ENCODE data around the gene PNKP.

PNKP gene

GRCh38 chr19:49894879-49895565 lies 27.6 kb upstream of the PNKP start:
- no peaks in the 10 kb centered on the region for H3K9me3 Mint-ChIP-seq (ENCODE audit: low read depth)
- H3K27ac Mint-ChIP-seq: peak overlapping the region; percentile 28
- H3K27me3 Mint-ChIP-seq: no peaks in the 10 kb centered on the region
- H3K4me3 Mint-ChIP-seq: no peak overlapping the region
- H3K4me1 Mint-ChIP-seq (ENCODE audit: low read depth): peaks cover 37% of the 10 kb centered on the region
- H3K36me3 Mint-ChIP-seq: no peaks in the 10 kb centered on the region

DNA sequence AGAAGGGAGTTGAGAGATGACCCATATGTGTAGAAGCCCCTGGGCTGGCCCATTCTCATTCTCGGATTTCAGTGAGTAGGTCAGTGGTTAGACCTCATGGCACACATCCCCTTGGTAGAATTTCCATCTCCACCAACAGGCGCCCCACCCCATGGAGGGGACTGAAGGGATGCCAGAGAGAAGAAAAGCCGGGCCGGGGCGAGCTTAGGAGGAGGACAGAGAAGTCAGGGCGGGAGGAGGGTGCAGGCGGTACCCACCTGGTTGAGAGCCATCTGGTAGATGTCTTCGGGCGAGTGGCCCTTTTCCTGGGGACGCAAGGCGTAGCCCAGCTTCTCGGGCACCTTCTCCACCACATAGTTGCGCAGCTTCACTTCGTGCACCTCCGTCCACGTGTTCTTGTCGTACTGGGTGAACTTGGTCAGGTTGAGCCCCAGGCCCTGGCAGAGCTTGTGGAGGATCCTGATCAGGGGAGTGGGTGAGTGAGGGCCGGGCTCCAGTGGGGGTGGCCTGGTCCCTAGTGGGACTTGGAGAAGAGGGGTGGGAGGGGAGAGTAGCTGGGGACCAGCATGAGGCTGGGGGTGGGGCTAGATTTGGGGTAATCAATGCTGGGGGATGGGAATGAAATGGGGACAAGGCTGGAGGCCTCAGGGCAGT lies 26.8 kb upstream of the PNKP start:
- no peak overlapping the region for H3K27ac Mint-ChIP-seq
- H3K4me1 Mint-ChIP-seq (ENCODE audit: low read depth): peaks cover 40% of the 10 kb centered on the region
- no peaks in the 10 kb centered on the region for H3K36me3 Mint-ChIP-seq
- no peaks in the 10 kb centered on the region for H3K9me3 Mint-ChIP-seq (ENCODE audit: low read depth)
- no peaks in the 10 kb centered on the region for H3K27me3 Mint-ChIP-seq
- no peak overlapping the region for H3K4me3 Mint-ChIP-seq

DNA sequence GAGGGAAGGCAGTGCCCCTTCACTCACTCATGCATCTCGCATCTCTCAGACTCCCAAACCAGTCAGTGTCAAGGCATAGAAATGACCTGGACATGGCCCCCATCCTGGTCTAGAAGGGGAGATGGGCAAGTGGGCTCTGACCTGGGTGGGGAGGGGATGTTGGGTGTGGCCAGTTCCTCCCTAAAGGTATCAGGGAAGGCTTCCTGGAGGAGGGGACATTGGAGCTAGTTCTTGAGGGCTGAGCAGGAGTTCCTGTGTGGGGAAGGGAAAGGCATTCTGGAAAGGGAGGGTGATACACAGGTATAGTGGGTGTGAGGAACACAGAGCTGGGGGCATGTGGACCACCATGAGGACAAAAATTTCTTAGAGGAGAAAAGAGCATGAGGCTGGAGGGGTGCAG lies 25.3 kb upstream of the PNKP start:
- Mint-ChIP-seq H3K27me3 (no peaks in the 10 kb centered on the region), H3K4me3 (peak overlapping the region; percentile 59), H3K4me1 (ENCODE audit: low read depth) (peaks cover 36% of the 10 kb centered on the region), H3K27ac (no peak overlapping the region), H3K36me3 (no peaks in the 10 kb centered on the region), H3K9me3 (ENCODE audit: low read depth) (no peaks in the 10 kb centered on the region)

DNA sequence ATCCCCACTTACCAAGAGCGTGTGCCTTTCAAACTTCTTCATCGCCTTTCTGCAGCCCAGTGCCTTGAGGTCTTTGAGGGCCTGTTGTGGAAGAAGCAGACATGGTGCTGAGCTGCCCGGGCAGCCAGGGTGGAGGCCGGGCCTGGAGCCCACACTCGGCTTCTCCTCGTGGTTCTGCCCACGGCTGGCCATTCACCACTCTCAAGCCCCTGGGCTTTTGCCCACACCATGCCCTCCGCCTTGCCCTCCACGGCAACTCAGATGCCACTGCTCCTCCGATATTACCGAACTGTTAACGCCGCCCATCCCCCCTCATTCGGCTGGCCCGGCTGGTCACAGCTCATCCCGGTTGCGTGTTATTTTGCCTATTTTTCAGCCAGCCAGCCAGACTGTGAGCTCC lies 24.0 kb upstream of the PNKP start:
- Mint-ChIP-seq H3K9me3 (ENCODE audit: low read depth) (no peaks in the 10 kb centered on the region), H3K27me3 (no peaks in the 10 kb centered on the region), H3K27ac (no peak overlapping the region), H3K36me3 (peaks cover under 1% of the 10 kb centered on the region), H3K4me1 (ENCODE audit: low read depth) (peaks cover 23% of the 10 kb centered on the region), H3K4me3 (no peak overlapping the region)

- Mint-ChIP-seq H3K27ac (peak overlapping the region; percentile 58), H3K9me3 (ENCODE audit: low read depth) (no peaks in the 10 kb centered on the region), H3K4me3 (peak overlapping the region; percentile 75), H3K27me3 (no peaks in the 10 kb centered on the region), H3K36me3 (peaks cover 2% of the 10 kb centered on the region), H3K4me1 (ENCODE audit: low read depth) (peaks cover 16% of the 10 kb centered on the region)
Observed at GRCh38 chr19:49890349-49891311, 23.3 kb upstream of the PNKP start.

GRCh38 chr19:49889687-49890348 lies 22.4 kb upstream of the PNKP start:
- Mint-ChIP-seq H3K9me3 (ENCODE audit: low read depth) (no peaks in the 10 kb centered on the region), H3K4me1 (ENCODE audit: low read depth) (peaks cover 13% of the 10 kb centered on the region), H3K4me3 (peak overlapping the region; percentile 75), H3K27ac (peak overlapping the region; percentile 58), H3K27me3 (no peaks in the 10 kb centered on the region), H3K36me3 (peaks cover 2% of the 10 kb centered on the region)

GRCh38 chr19:49889038-49889686 lies 21.8 kb upstream of the PNKP start:
- Mint-ChIP-seq H3K4me1 (ENCODE audit: low read depth) (peaks cover 13% of the 10 kb centered on the region), H3K27ac (no peak overlapping the region), H3K9me3 (ENCODE audit: low read depth) (no peaks in the 10 kb centered on the region), H3K36me3 (peaks cover 2% of the 10 kb centered on the region), H3K4me3 (peak overlapping the region; percentile 17), H3K27me3 (no peaks in the 10 kb centered on the region)

DNA sequence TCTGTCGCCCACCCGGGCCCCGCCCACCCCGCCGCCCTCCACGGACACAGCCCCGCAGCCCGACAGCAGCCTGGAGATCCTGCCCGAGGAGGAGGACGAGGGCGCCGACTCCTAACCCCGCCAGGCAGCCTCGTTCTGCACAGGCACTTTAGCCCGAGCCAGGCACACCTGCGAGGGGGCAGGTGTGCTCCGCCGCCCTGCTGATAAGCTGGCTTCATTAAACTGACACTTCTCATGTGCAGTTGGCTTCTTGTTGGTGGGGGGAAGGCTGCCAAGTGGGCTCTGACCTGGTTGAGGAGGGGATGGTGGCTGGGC lies 21.1 kb upstream of the PNKP start:
- Mint-ChIP-seq H3K27me3 (no peaks in the 10 kb centered on the region), H3K4me3 (no peak overlapping the region), H3K36me3 (peaks cover 2% of the 10 kb centered on the region), H3K27ac (no peak overlapping the region), H3K4me1 (ENCODE audit: low read depth) (peaks cover 13% of the 10 kb centered on the region), H3K9me3 (ENCODE audit: low read depth) (no peaks in the 10 kb centered on the region)

- H3K27me3 Mint-ChIP-seq: no peaks in the 10 kb centered on the region
- no peak overlapping the region for H3K4me3 Mint-ChIP-seq
- H3K27ac Mint-ChIP-seq: no peak overlapping the region
- peaks cover 11% of the 10 kb centered on the region for H3K4me1 Mint-ChIP-seq (ENCODE audit: low read depth)
- H3K36me3 Mint-ChIP-seq: peaks cover 2% of the 10 kb centered on the region
- no peaks in the 10 kb centered on the region for H3K9me3 Mint-ChIP-seq (ENCODE audit: low read depth)
Observed at GRCh38 chr19:49887665-49888509, 20.5 kb upstream of the PNKP start.

DNA sequence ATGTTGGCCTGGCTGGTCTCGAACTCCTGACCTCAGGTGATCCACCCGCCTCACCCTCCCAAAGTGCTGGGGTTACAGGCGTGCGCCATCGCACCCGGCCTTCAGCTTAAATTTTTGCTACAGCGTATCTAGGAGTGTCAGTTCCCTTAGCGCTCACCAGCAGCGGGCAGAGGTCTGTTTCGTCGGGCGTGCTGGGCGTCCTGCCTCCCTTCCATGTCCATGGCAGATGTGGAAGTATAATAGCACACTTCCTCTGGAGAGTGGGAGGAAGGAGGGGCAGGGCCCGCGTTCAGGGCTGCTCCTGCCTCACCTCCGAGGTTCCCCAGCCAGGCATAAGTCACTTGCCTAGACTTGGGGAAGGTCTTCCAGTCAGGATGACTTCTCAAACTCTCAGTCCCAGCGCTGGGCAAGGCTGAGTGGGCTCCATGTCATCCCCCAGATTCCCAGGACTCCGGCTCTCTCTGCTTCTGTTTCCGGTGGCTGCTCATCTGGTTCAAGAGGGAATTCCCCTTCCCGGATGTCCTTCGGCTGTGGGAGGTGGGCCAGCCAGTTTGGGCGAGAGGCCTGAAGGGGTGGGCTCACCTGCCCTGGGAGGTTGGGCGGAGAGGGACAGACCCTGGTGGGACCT lies 19.8 kb upstream of the PNKP start:
- Mint-ChIP-seq H3K27me3 (no peaks in the 10 kb centered on the region), H3K9me3 (ENCODE audit: low read depth) (no peaks in the 10 kb centered on the region), H3K36me3 (peaks cover 2% of the 10 kb centered on the region), H3K4me3 (no peak overlapping the region), H3K27ac (no peak overlapping the region), H3K4me1 (ENCODE audit: low read depth) (peaks cover 8% of the 10 kb centered on the region)

GRCh38 chr19:49884760-49885159 lies 17.4 kb upstream of the PNKP start:
- peak overlapping the region; percentile 16 for H3K27ac Mint-ChIP-seq
- H3K4me1 Mint-ChIP-seq (ENCODE audit: low read depth): peaks cover 3% of the 10 kb centered on the region
- H3K9me3 Mint-ChIP-seq (ENCODE audit: low read depth): no peaks in the 10 kb centered on the region
- no peaks in the 10 kb centered on the region for H3K27me3 Mint-ChIP-seq
- H3K36me3 Mint-ChIP-seq: peaks cover 2% of the 10 kb centered on the region
- H3K4me3 Mint-ChIP-seq: no peak overlapping the region

DNA sequence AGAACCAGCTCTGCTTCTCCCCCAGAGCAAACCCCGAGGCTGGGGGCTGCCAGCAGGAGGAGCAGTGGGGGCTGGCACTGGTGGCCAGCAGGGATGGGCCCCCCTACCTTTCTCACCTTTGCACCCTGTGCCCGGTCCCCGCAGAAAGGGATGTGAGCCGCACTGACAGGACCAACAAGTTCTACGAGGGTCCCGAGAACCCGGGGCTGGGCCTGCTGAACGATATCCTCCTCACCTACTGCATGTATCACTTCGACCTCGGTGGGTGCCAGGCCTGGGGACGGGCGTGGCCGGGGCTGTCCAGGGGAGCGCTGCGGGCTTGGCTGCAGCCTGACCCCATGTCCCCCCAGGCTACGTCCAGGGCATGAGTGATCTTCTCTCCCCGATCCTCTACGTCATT lies 16.7 kb upstream of the PNKP start:
- Mint-ChIP-seq H3K27me3 (no peaks in the 10 kb centered on the region), H3K4me1 (ENCODE audit: low read depth) (peaks cover 4% of the 10 kb centered on the region), H3K27ac (no peak overlapping the region), H3K36me3 (peaks cover 2% of the 10 kb centered on the region), H3K4me3 (no peak overlapping the region), H3K9me3 (ENCODE audit: low read depth) (no peaks in the 10 kb centered on the region)

DNA sequence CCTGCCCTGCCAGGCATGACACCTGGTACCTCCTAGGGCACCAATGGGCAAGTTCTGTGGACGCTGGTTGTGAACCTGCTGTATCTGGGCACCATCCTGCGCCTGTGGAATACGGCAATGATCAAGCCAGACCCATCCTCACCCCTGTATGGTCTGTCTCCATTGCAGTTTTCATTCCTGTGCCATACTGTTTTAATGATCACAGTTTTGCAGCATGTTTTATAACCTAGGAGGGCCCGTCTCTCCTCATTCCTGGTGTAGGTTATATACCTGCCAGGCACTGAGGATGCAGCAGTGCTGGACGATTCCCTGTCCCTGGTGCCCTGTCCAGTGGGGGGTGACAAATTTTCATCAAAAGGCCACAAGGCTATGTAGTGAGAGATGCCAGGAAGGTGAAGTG lies 15.7 kb upstream of the PNKP start:
- Mint-ChIP-seq H3K36me3 (peaks cover 2% of the 10 kb centered on the region), H3K27ac (no peak overlapping the region), H3K9me3 (ENCODE audit: low read depth) (no peaks in the 10 kb centered on the region), H3K4me1 (ENCODE audit: low read depth) (peaks cover 13% of the 10 kb centered on the region), H3K27me3 (no peaks in the 10 kb centered on the region), H3K4me3 (no peak overlapping the region)

All from activated naive CD8-positive, alpha-beta T cell (primary cell).